ENCODE data around the gene OR5AU1.

Gene OR5AU1

GRCh38 chr14:21107283-21107800 lies 48.5 kb downstream of the OR5AU1 start:
- no peak for DNase-seq (ENCODE audit: low read depth, low spot score)

- peak; percentile 64 for DNase-seq (ENCODE audit: low read depth, low spot score)
Measured at GRCh38 chr14:21106498-21107282, 49.2 kb downstream of the OR5AU1 start.

GRCh38 chr14:21106176-21106497 lies 49.7 kb downstream of the OR5AU1 start:
- no peak for DNase-seq (ENCODE audit: low read depth, low spot score)

GRCh38 chr14:21105095-21105494 lies 50.8 kb downstream of the OR5AU1 start:
- DNase-seq (ENCODE audit: low read depth, low spot score), result no peak

Measured in iPS DF 19.7 (cell line).